ENCODE data around the gene DYNLT4. TPM values are rescaled to one million over a fixed set of nuclear protein-coding genes. Genes with fewer than 3 reads are reported as not detected.

DYNLT4 gene
- total and polyA plus RNA-seq, 2 of the 13 experiments (the other 11 are each of a cell fraction or from before 2014, with no cell fraction given): 0.77 TPM; not detected in 1

GRCh38 chr1:44808938-44809917, 2.1 kb upstream of the DYNLT4 start (continued):
- TF ChIP-seq EHMT2 (IDR thresholded peaks at IDR 0.05; ENCODE audit: borderline replicate concordance, low read depth, low read length) (no peak), RNF2 (conservative IDR thresholded peaks at IDR 0.05; ENCODE audit: low read depth) (no peak), DR1 (CRISPR knock-in tag; IDR thresholded peaks at IDR 0.05) (0 out of 2 replicates have a peak, but pooled peaks have one; percentile 49), ZNF136 (CRISPR knock-in tag; IDR thresholded peaks at IDR 0.05; ENCODE audit: low read depth) (no peak), NFYC (CRISPR knock-in tag; IDR thresholded peaks at IDR 0.05) (no peak), CREM (IDR thresholded peaks at IDR 0.05) (no peak), CREM (CRISPR knock-in tag; IDR thresholded peaks at IDR 0.05) (no peak), ZNF224 (CRISPR knock-in tag; IDR thresholded peaks at IDR 0.05) (no peak), ZNF260 (CRISPR knock-in tag; IDR thresholded peaks at IDR 0.05; ENCODE audit: borderline replicate concordance, low read depth) (no peak), ZC3H4 (CRISPR knock-in tag; IDR thresholded peaks at IDR 0.05; ENCODE audit: borderline replicate concordance) (no peak), PITX1 (CRISPR knock-in tag; IDR thresholded peaks at IDR 0.05) (no peak), ARNTL (CRISPR knock-in tag; IDR thresholded peaks at IDR 0.05) (no peak; the same call in 1 of the 2 replicates), FOXP1 (IDR thresholded peaks at IDR 0.05) (no peak), FOXP1 (CRISPR knock-in tag; IDR thresholded peaks at IDR 0.05) (no peak), KLF15 (CRISPR knock-in tag; IDR thresholded peaks at IDR 0.05; ENCODE audit: borderline replicate concordance) (no peak), ZNF713 (CRISPR knock-in tag; IDR thresholded peaks at IDR 0.05) (no peak), ATF2 (CRISPR knock-in tag; IDR thresholded peaks at IDR 0.05) (no peak), ZBTB7B (CRISPR knock-in tag; IDR thresholded peaks at IDR 0.05) (peak; percentile 35; the same call in 1 of the 2 replicates), CBFB (CRISPR knock-in tag; IDR thresholded peaks at IDR 0.05) (0 out of 2 replicates have a peak, but pooled peaks have one; percentile 17), SP1 (IDR thresholded peaks at IDR 0.05) (no peak), SP1 (CRISPR knock-in tag; IDR thresholded peaks at IDR 0.05) (no peak), CBX5 (CRISPR knock-in tag; IDR thresholded peaks at IDR 0.05; ENCODE audit: borderline replicate concordance) (0 out of 2 replicates have a peak, but pooled peaks have one; percentile 11), ZNF766 (CRISPR knock-in tag; IDR thresholded peaks at IDR 0.05; ENCODE audit: borderline replicate concordance) (no peak)
- TF ChIP-seq, protein P1, sequence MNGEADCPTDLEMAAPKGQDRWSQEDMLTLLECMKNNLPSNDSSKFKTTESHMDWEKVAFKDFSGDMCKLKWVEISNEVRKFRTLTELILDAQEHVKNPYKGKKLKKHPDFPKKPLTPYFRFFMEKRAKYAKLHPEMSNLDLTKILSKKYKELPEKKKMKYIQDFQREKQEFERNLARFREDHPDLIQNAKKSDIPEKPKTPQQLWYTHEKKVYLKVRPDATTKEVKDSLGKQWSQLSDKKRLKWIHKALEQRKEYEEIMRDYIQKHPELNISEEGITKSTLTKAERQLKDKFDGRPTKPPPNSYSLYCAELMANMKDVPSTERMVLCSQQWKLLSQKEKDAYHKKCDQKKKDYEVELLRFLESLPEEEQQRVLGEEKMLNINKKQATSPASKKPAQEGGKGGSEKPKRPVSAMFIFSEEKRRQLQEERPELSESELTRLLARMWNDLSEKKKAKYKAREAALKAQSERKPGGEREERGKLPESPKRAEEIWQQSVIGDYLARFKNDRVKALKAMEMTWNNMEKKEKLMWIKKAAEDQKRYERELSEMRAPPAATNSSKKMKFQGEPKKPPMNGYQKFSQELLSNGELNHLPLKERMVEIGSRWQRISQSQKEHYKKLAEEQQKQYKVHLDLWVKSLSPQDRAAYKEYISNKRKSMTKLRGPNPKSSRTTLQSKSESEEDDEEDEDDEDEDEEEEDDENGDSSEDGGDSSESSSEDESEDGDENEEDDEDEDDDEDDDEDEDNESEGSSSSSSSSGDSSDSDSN (CRISPR knock-in tag; IDR thresholded peaks at IDR 0.05): peak; percentile 13; the same call in 1 of the 2 replicates
- TF ChIP-seq, protein P2, sequence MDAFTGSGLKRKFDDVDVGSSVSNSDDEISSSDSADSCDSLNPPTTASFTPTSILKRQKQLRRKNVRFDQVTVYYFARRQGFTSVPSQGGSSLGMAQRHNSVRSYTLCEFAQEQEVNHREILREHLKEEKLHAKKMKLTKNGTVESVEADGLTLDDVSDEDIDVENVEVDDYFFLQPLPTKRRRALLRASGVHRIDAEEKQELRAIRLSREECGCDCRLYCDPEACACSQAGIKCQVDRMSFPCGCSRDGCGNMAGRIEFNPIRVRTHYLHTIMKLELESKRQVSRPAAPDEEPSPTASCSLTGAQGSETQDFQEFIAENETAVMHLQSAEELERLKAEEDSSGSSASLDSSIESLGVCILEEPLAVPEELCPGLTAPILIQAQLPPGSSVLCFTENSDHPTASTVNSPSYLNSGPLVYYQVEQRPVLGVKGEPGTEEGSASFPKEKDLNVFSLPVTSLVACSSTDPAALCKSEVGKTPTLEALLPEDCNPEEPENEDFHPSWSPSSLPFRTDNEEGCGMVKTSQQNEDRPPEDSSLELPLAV (CRISPR knock-in tag; conservative IDR thresholded peaks at IDR 0.05; ENCODE audit: low read depth): no peak
